Uterus (tissue), 4 donors: ENCODE measurements around the gene PDXP. TPM values are rescaled to one million over a fixed set of nuclear protein-coding genes. Genes with fewer than 3 reads are reported as not detected.

ENCODE experiments used
- DNase-seq, 2 donors: peaks; one replicate each; pipeline ENCODE4 v3.0.0-alpha.2; 2019 to 2020
- H3K27ac ChIP-seq, 2 donors: fragments of 200-600 bp; sonication (generic); 1 replicate in 1 of 2; 2 replicates in 1 of 2; pipeline ENCODE4 v1.5.1; 2016 to 2018
- H3K27me3 ChIP-seq, 2 donors: fragments of 200-600 bp; sonication (generic); one replicate each; pipeline ENCODE4 v1.5.1; 2018 to 2019; ENCODE audit warnings: control low read depth in 1 of 2
- H3K36me3 ChIP-seq, 2 donors: fragments of 200-600 bp; sonication (generic); one replicate each; pipeline ENCODE4 v1.5.1; 2019; ENCODE audit warnings: control low read depth in 1 of 2
- H3K4me1 ChIP-seq, 2 donors: fragments of 200-600 bp; sonication (generic); one replicate each; pipeline ENCODE4 v1.5.1; 2018 to 2019; ENCODE audit warnings: control low read depth in 1 of 2
- H3K4me3 ChIP-seq, 2 donors: fragments of 200-600 bp; sonication (generic); 1 replicate in 1 of 2; 2 replicates in 1 of 2; pipeline ENCODE4 v1.5.1; 2018 to 2019; ENCODE audit warnings: mild to moderate bottlenecking in 1 of 2
- H3K9me3 ChIP-seq, 2 donors: fragments of 200-600 bp; sonication (generic); one replicate each; pipeline ENCODE4 v1.5.1; 2019; ENCODE audit warnings: control low read depth in 1 of 2
- POLR2A ChIP-seq, 2 donors: fragments of 450-650 bp; IDR thresholded peaks; one replicate each; pipeline ENCODE4 v1.6.1; 2016; ENCODE audit warnings: antibody characterized with exemption in 2 of 2, mild to moderate bottlenecking in 1 of 2, moderate library complexity in 1 of 2
- intact Hi-C: fragments of 100-400 bp; cut with DNase I; formaldehyde crosslinking; loops from one replicate; pipeline ENCODE4 v1.15.1; 2023; ENCODE audit warnings: low total_unique reads
- total RNA-seq, 4 donors: library from RNA; depleted of rRNA in 3 of 4; stranded (reverse); fragments of >200 nt in 3 of 4; gene quantifications; one replicate each; pipeline versions ENCODE4 v1.1.0 to v1.2.4, GENCODE V29; 2014 to 2023
- TF ChIP-seq, protein P1 (sequence below), 4 experiments: fragments of 200-600 bp in 2 of 4; fragments of 450-650 bp in 2 of 4; sonication (generic) in 2 of 4; IDR thresholded peaks; one replicate each; pipeline ENCODE4 v1.5.1; 2016 to 2019; ENCODE audit warnings: antibody characterized with exemption in 4 of 4, mild to moderate bottlenecking in 2 of 4, moderate library complexity in 1 of 4
- donor health status: DM: yes; HTN: yes; CAD: no.

Gene PDXP
- total RNA-seq, 4 donors from 2014 or later, result 0.88 to 10.7 (median 3.7) TPM

DNA sequence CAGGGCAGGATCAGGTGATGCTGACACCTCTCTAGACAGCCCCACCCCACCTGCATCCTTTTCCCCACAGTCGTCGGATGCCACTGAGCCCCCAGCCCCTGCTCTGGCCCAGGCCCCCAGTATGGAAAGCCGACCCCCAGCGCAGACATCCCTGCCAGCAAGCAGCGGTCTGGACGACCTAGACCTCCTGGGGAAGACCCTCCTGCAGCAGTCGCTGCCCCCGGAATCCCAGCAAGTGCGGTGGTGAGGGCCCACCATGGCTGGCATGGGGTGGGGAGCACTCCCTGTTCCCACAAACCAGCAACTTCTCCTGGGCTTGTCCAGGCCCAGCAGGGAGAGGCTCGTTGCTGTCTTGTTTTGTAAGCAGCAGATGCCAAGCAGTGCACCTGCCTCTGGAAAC, 28.6 kb upstream of the PDXP start:
- intact Hi-C loops, result no loop called here
- Histone ChIP-seq H3K9me3 (no peaks in the 10 kb centered on the region), H3K4me3 (no peak overlapping the region), H3K27me3 (no peaks in the 10 kb centered on the region), H3K36me3 (no peaks in the 10 kb centered on the region), H3K27ac (no peak overlapping the region), H3K4me1 (peaks cover 13 to 22% of the 10 kb centered on the region in 2 donors)
- DNase-seq, result no peak
- TF ChIP-seq, protein P1, sequence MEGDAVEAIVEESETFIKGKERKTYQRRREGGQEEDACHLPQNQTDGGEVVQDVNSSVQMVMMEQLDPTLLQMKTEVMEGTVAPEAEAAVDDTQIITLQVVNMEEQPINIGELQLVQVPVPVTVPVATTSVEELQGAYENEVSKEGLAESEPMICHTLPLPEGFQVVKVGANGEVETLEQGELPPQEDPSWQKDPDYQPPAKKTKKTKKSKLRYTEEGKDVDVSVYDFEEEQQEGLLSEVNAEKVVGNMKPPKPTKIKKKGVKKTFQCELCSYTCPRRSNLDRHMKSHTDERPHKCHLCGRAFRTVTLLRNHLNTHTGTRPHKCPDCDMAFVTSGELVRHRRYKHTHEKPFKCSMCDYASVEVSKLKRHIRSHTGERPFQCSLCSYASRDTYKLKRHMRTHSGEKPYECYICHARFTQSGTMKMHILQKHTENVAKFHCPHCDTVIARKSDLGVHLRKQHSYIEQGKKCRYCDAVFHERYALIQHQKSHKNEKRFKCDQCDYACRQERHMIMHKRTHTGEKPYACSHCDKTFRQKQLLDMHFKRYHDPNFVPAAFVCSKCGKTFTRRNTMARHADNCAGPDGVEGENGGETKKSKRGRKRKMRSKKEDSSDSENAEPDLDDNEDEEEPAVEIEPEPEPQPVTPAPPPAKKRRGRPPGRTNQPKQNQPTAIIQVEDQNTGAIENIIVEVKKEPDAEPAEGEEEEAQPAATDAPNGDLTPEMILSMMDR (IDR thresholded peaks at IDR 0.05), result no peak
- no peak for TF ChIP-seq POLR2A (IDR thresholded peaks at IDR 0.05)

DNA sequence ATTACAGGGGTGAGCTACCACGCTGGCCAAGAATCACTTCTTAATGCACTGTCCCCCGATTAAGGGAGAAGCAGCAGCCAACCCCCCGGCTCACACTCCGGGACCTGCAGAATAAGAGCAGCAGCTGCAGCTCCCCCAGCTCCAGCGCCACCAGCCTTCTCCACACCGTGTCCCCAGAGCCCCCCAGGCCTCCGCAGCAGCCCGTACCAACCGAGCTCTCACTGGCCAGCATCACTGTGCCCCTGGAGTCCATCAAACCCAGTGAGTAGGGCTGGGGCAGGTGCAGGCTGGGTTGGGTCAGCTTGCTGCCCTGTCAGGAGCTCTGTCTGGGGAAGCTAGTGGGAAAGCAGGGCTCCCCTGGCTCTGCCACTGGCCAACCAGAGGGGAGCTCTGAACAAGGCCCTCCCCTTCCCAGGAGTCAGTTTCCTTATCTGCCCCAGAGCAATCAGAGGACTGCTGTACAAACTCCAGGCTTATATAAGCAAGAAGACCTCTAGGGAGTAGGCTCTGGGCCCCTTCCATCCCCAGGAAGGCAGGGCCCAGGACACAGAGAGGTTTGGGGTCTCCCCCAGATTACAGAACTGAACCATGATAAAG, 27.6 kb upstream of the PDXP start:
- Histone ChIP-seq H3K36me3 (no peaks in the 10 kb centered on the region), H3K27me3 (no peaks in the 10 kb centered on the region), H3K9me3 (no peaks in the 10 kb centered on the region), H3K4me3 (no peak overlapping the region), H3K27ac (peak overlapping the region in 1 of 2 donors; percentile 89), H3K4me1 (peaks cover 8 to 22% of the 10 kb centered on the region in 2 donors)
- TF ChIP-seq POLR2A (IDR thresholded peaks at IDR 0.05), result no peak
- TF ChIP-seq, protein P1 (IDR thresholded peaks at IDR 0.05), result no peak
- intact Hi-C loops, result no loop called here
- no peak for DNase-seq

DNA sequence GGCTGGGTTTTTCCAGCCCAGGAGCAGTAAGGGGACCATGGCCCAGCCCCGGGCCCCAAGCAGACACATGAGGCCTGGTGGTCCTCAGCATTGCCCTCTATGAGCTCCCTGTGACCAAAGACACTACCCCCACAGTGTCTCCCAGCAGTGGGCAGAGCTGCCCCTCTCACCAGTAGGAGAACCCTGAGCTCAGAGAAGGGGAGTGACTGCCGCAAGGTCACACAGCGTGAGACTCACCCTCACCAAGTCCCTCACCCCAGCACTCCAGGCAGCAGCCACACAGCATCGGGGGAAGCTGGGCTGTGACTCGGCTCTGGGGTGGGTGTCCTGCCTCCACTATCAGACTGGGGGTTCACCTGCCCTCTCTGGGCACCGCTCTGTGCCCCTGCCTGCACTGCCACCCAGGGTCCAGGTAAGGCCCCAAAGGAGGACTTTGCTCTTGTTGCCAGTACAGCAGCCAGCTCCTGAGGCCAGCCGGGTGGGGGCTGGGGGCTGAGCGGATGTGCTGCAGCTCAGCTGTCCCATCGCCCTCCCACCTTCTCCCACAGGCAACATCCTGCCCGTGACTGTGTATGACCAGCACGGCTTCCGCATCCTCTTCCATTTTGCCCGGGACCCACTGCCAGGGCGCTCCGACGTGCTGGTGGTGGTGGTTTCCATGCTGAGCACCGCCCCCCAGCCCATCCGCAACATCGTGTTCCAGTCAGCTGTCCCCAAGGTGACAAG, 26.9 kb upstream of the PDXP start:
- H3K27me3 ChIP-seq, result no peaks in the 10 kb centered on the region
- peaks cover 7 to 19% of the 10 kb centered on the region in 2 donors for H3K4me1 ChIP-seq
- no peaks in the 10 kb centered on the region for H3K9me3 ChIP-seq
- H3K4me3 ChIP-seq, result no peak overlapping the region
- TF ChIP-seq POLR2A (IDR thresholded peaks at IDR 0.05), result no peak
- TF ChIP-seq, protein P1 (IDR thresholded peaks at IDR 0.05), result no peak
- peak overlapping the region in 1 of 2 donors; percentile 89 for H3K27ac ChIP-seq
- no peak for DNase-seq
- no peaks in the 10 kb centered on the region for H3K36me3 ChIP-seq
- intact Hi-C loops, result no loop called here

DNA sequence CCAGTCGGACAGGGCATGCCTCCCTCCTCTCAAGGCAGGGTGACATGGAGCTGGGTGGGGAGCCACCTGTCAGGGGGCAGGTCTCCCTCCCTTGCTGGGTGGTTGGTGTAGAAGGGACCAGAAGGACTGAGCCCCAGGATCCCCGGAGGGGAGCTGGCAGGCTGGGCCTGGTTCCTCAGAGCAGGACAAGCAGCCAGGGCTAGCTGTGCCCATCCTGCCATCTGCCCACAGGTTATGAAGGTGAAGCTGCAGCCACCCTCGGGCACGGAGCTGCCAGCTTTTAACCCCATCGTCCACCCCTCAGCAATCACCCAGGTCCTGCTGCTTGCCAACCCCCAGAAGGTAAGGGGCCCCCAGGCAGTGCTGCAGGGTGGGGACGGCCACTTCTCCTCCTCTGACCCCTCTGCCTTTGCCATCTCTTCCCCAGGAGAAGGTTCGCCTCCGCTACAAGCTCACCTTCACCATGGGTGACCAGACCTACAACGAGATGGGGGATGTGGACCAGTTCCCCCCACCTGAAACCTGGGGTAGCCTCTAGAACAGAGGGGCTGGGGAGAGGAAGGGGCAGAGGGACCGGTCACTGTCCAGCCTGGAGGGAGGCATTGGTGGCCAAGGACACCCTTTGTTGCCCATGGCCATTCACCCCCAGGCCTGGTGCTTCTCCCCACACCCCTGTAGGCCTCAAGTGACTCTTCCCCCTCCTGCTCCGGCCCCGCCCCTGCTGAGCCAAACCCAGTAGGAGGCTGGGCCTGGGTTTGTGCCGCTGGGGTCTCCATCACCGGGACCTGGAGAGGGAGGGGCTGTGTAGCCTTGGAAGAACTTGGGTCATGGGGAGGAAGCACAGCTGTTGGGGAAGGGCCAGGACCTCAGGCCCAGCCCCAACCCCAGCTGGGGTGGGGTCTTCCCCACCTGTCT, 26.1 kb upstream of the PDXP start:
- DNase-seq, result no peak
- Histone ChIP-seq H3K27me3 (no peaks in the 10 kb centered on the region), H3K4me3 (no peak overlapping the region), H3K4me1 (peaks cover 7 to 14% of the 10 kb centered on the region in 2 donors), H3K36me3 (no peaks in the 10 kb centered on the region), H3K27ac (peak overlapping the region; percentile 80 to 89), H3K9me3 (no peaks in the 10 kb centered on the region)
- intact Hi-C loops, result no loop called here
- TF ChIP-seq POLR2A (IDR thresholded peaks at IDR 0.05), result no peak
- TF ChIP-seq, protein P1 (IDR thresholded peaks at IDR 0.05), result no peak
